Fibroblast of lung (primary cell): ENCODE data around the gene SYT7. TPM values are rescaled to one million over a fixed set of nuclear protein-coding genes. Genes with fewer than 3 reads are reported as not detected.

ENCODE experiments used
- DNase-seq, 2 donors: peaks; one replicate each; pipeline versions ENCODE4 v3.0.0 to v3.0.0-alpha.2; 2010; ENCODE audit warnings: low read depth in 2 of 2
- H2AFZ ChIP-seq: 2 replicates; pipeline ENCODE4 v1.5.1; 2012; ENCODE audit warnings: low read length, control low read depth, inconsistent platforms
- H3K27ac ChIP-seq: 2 replicates; pipeline ENCODE4 v1.5.1; 2011; ENCODE audit warnings: low read length, control low read depth; ENCODE audit not compliant: insufficient read depth
- H3K27me3 ChIP-seq: 2 replicates; pipeline ENCODE4 v1.5.1; 2011; ENCODE audit warnings: mild to moderate bottlenecking, low read length; ENCODE audit not compliant: control insufficient read depth, insufficient read depth
- H3K36me3 ChIP-seq: 2 replicates; pipeline ENCODE4 v1.5.1; 2011; ENCODE audit warnings: low read length; ENCODE audit not compliant: control insufficient read depth, insufficient read depth
- H3K4me1 ChIP-seq: 2 replicates; pipeline ENCODE4 v1.5.1; 2011; ENCODE audit warnings: low read length; ENCODE audit not compliant: control insufficient read depth, insufficient read depth; ENCODE audit errors: extremely low read depth
- H3K4me2 ChIP-seq: 2 replicates; pipeline ENCODE4 v1.5.1; 2011; ENCODE audit warnings: low read length, control low read depth; ENCODE audit not compliant: insufficient read depth; ENCODE audit errors: extremely low read depth
- H3K4me3 ChIP-seq, 4 experiments: fragments of 200-600 bp in 1 of 4; sonication (generic) in 1 of 4; replicated peaks in 1 of 4; 2 replicates each; pipeline ENCODE4 v1.5.1; 2011 to 2016; ENCODE audit warnings: low read length in 4 of 4, low read depth in 3 of 4, mild to moderate bottlenecking in 3 of 4, control low read depth in 2 of 4, inconsistent platforms in 1 of 4, mixed read lengths in 1 of 4; ENCODE audit not compliant: insufficient read depth in 1 of 4; ENCODE audit errors: control extremely low read depth in 1 of 4
- H3K79me2 ChIP-seq: 2 replicates; pipeline ENCODE4 v1.5.1; 2012; ENCODE audit warnings: mild to moderate bottlenecking, low read length, inconsistent platforms; ENCODE audit not compliant: control insufficient read depth, insufficient read depth
- H3K9ac ChIP-seq: 2 replicates; pipeline ENCODE4 v1.5.1; 2011; ENCODE audit warnings: mild to moderate bottlenecking, low read length, control low read depth; ENCODE audit not compliant: insufficient read depth
- H3K9me3 ChIP-seq: 2 replicates; pipeline ENCODE4 v1.5.1; 2012; ENCODE audit warnings: low read depth, low read length; ENCODE audit not compliant: control insufficient read depth, insufficient read depth
- H4K20me1 ChIP-seq: 2 replicates; pipeline ENCODE4 v1.5.1; 2011; ENCODE audit warnings: low read length; ENCODE audit not compliant: control insufficient read depth, insufficient read depth; ENCODE audit errors: extremely low read depth
- CTCF ChIP-seq, 2 donors: IDR thresholded peaks in 1 of 2; conservative IDR thresholded peaks in 1 of 2; 1 replicate in 1 of 2; 2 replicates in 1 of 2; pipeline ENCODE4 v1.5.1; 2011 to 2012; ENCODE audit warnings: low read length in 2 of 2, control low read depth in 1 of 2, inconsistent platforms in 1 of 2, low read depth in 1 of 2, mild to moderate bottlenecking in 1 of 2
- EZH2 ChIP-seq: IDR thresholded peaks from 2 replicates; pipeline ENCODE4 v1.5.1; 2012; ENCODE audit warnings: low read length, control low read depth, mild to moderate bottlenecking; ENCODE audit errors: missing control alignments
- polyA plus RNA-seq, 2 donors: library from polyadenylated mRNA; depleted of rRNA in 1 of 2; stranded (reverse) in 1 of 2; unstranded in 1 of 2; fragments of >200 nt; gene quantifications; 2 replicates each; pipeline ENCODE4 v1.2.1, GENCODE V29; 2011 to 2012; ENCODE audit warnings: missing spikeins in 1 of 2
- total RNA-seq: library from RNA; depleted of rRNA; stranded (reverse); fragments of >200 nt; gene quantifications from 2 replicates; pipeline ENCODE4 v1.2.1, GENCODE V29; 2014

SYT7 gene
- total and polyA plus RNA-seq, 2 donors (not counting 1 experiment from before 2014, with no cell fraction given), result 2.5 to 25.9 TPM

GRCh38 chr11:61531044-61531443 lies 49.8 kb downstream of the SYT7 start:
- H3K4me3 ChIP-seq, result no peak overlapping the region
- peaks cover 16% of the 10 kb centered on the region for H3K27me3 ChIP-seq
- no peaks in the 10 kb centered on the region for H4K20me1 ChIP-seq
- H3K4me1 ChIP-seq, result no peaks in the 10 kb centered on the region
- TF ChIP-seq EZH2 (no peak), CTCF (conservative IDR thresholded peaks at IDR 0.05 in 1 of 2, IDR thresholded peaks at IDR 0.05 in 1 of 2; ENCODE audit: low read depth in 1 of 2, low read length in 2 of 2) (no peak)
- H2AFZ ChIP-seq, result no peak overlapping the region
- H3K79me2 ChIP-seq, result no peaks in the 10 kb centered on the region
- H3K27ac ChIP-seq, result no peak overlapping the region
- no peak overlapping the region for H3K4me2 ChIP-seq
- H3K36me3 ChIP-seq, result no peaks in the 10 kb centered on the region
- DNase-seq, result no peak
- no peak overlapping the region for H3K9ac ChIP-seq
- H3K9me3 ChIP-seq, result no peaks in the 10 kb centered on the region

- Histone ChIP-seq H3K27ac (no peak overlapping the region), H3K9me3 (no peaks in the 10 kb centered on the region), H3K4me2 (no peak overlapping the region), H2AFZ (no peak overlapping the region), H3K27me3 (peaks cover 11% of the 10 kb centered on the region), H3K36me3 (no peaks in the 10 kb centered on the region), H3K4me3 (no peak overlapping the region), H3K79me2 (no peaks in the 10 kb centered on the region), H4K20me1 (no peaks in the 10 kb centered on the region), H3K4me1 (no peaks in the 10 kb centered on the region), H3K9ac (no peak overlapping the region)
- peak in 1 of 2 donors; percentile 65 for DNase-seq
- TF ChIP-seq CTCF (conservative IDR thresholded peaks at IDR 0.05 in 1 of 2, IDR thresholded peaks at IDR 0.05 in 1 of 2; ENCODE audit: low read depth in 1 of 2, low read length in 2 of 2) (no peak), EZH2 (no peak)
Measured at GRCh38 chr11:61529537-61530225, 51.2 kb downstream of the SYT7 start.

- Histone ChIP-seq H3K27ac (no peak overlapping the region), H3K9ac (no peak overlapping the region), H3K4me1 (no peaks in the 10 kb centered on the region), H3K79me2 (no peaks in the 10 kb centered on the region), H3K36me3 (no peaks in the 10 kb centered on the region), H2AFZ (no peak overlapping the region), H3K9me3 (no peaks in the 10 kb centered on the region), H4K20me1 (no peaks in the 10 kb centered on the region), H3K27me3 (peaks cover 3% of the 10 kb centered on the region), H3K4me3 (no peak overlapping the region), H3K4me2 (no peak overlapping the region)
- no peak for DNase-seq
- TF ChIP-seq EZH2, result no peak
- TF ChIP-seq CTCF (conservative IDR thresholded peaks at IDR 0.05 in 1 of 2, IDR thresholded peaks at IDR 0.05 in 1 of 2; ENCODE audit: low read depth in 1 of 2, low read length in 2 of 2), result no peak
Measured at GRCh38 chr11:61528114-61528513, 52.8 kb downstream of the SYT7 start.
